ENCODE data around the gene NDUFS6. TPM values are rescaled to one million over a fixed set of nuclear protein-coding genes. Genes with fewer than 3 reads are reported as not detected.
"Not testable (repeated sequence)": the region's sequence is repeated elsewhere in the genome, so short reads cannot be mapped to it uniquely, and the experiment has no call there.

NDUFS6 gene
- polyA plus RNA-seq, 4 donors: 48.6 to 81.1 (median 53.8) TPM

- no peak for DNase-seq (ENCODE audit: low read depth in 4 of 4, low spot score in 3 of 4)
Observed at GRCh38 chr5:1830571-1831228, 29.5 kb downstream of the NDUFS6 start.

- DNase-seq (ENCODE audit: low read depth in 4 of 4, low spot score in 3 of 4): no peak
Observed at GRCh38 chr5:1831257-1831656, 30.1 kb downstream of the NDUFS6 start.

GRCh38 chr5:1831677-1832313, 30.6 kb downstream of the NDUFS6 start:
- no peak for DNase-seq (ENCODE audit: low read depth in 4 of 4, low spot score in 3 of 4)

- no peak for DNase-seq (ENCODE audit: low read depth in 4 of 4, low spot score in 3 of 4)
Observed at GRCh38 chr5:1832511-1833250, 31.5 kb downstream of the NDUFS6 start.

- DNase-seq (ENCODE audit: low read depth in 4 of 4, low spot score in 3 of 4): no peak
Observed at GRCh38 chr5:1833264-1834021, 32.2 kb downstream of the NDUFS6 start.

- no peak for DNase-seq (ENCODE audit: low read depth in 4 of 4, low spot score in 3 of 4)
Observed at GRCh38 chr5:1834022-1834551, 32.9 kb downstream of the NDUFS6 start.

- DNase-seq (ENCODE audit: low read depth in 4 of 4, low spot score in 3 of 4): no peak
Observed at GRCh38 chr5:1834721-1835429, 33.7 kb downstream of the NDUFS6 start.

GRCh38 chr5:1835431-1835830, 34.2 kb downstream of the NDUFS6 start:
- no peak for DNase-seq (ENCODE audit: low read depth in 4 of 4, low spot score in 3 of 4)

GRCh38 chr5:1836176-1836890, 35.1 kb downstream of the NDUFS6 start:
- no peak for DNase-seq (ENCODE audit: low read depth in 4 of 4, low spot score in 3 of 4)

GRCh38 chr5:1836891-1837880, 36.0 kb downstream of the NDUFS6 start:
- no peak for DNase-seq (ENCODE audit: low read depth in 4 of 4, low spot score in 3 of 4)

- no peak for DNase-seq (ENCODE audit: low read depth in 4 of 4, low spot score in 3 of 4)
Observed at GRCh38 chr5:1838013-1838412, 36.8 kb downstream of the NDUFS6 start.

GRCh38 chr5:1840071-1840547, 38.9 kb downstream of the NDUFS6 start:
- DNase-seq (ENCODE audit: low read depth in 4 of 4, low spot score in 3 of 4): no peak

- DNase-seq (ENCODE audit: low read depth in 4 of 4, low spot score in 3 of 4): peak in 1 of 4 donors; percentile 12
Observed at GRCh38 chr5:1840741-1841521, 39.7 kb downstream of the NDUFS6 start.

GRCh38 chr5:1842004-1842819, 41.0 kb downstream of the NDUFS6 start:
- DNase-seq (ENCODE audit: low read depth in 4 of 4, low spot score in 3 of 4): no peak

GRCh38 chr5:1843761-1844160, 42.6 kb downstream of the NDUFS6 start:
- DNase-seq (ENCODE audit: low read depth in 4 of 4, low spot score in 3 of 4): not testable (repeated sequence)

- DNase-seq (ENCODE audit: low read depth in 4 of 4, low spot score in 3 of 4): no peak
Observed at GRCh38 chr5:1844708-1845436, 43.7 kb downstream of the NDUFS6 start.
